NK-92 (cell line): Measurements from ENCODE around the gene CHN1.

Experiments used
- DNase-seq: peaks from one replicate; lab custom pipeline; 2025; ENCODE audit not compliant: unreplicated experiment; lab: John Stamatoyannopoulos, UW

CHN1 gene, protein sequence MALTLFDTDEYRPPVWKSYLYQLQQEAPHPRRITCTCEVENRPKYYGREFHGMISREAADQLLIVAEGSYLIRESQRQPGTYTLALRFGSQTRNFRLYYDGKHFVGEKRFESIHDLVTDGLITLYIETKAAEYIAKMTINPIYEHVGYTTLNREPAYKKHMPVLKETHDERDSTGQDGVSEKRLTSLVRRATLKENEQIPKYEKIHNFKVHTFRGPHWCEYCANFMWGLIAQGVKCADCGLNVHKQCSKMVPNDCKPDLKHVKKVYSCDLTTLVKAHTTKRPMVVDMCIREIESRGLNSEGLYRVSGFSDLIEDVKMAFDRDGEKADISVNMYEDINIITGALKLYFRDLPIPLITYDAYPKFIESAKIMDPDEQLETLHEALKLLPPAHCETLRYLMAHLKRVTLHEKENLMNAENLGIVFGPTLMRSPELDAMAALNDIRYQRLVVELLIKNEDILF

DNA sequence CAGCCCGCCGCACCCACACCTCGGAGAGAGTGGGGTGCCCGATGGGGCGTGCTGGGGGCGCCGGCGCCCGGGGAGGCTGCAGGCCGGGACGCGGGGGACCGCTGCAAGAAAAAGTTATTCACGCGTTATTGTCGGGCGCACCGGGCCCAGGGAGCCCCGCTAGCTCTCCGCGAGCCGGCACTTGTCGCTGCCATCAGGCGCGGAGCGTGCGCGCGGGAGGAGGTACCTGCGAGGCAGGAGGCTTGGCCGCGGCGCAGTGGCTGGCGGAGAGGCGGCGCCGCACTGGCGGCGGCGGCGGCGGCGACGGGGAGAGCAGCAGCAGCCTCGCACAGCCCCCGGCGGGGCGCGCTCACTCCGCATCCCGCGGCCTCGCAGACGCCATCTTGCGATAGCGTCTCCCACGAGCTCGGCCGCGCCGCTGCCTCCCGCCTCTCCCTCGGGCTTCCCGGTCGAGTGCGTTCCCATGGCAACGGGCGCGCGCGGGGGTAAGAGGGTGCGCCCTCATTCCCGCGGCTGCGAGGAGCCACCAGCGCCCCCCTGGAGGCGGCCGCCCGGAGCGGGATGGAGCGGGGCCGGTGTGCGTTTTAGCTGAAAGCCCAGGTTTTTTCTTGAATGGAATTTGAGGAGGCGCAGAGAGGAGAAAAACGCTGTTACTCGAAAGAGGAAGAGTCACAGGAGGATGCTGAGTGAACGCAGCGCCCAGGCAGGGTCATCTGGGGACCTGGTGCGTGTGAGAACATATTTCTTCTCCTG lies at the start of gene CHN1:
Gene CHN1, minus strand, starts transcription at position 402 of the 753 bp plus-strand sequence. CDS start 469 bp downstream, outside the sequence.
- DNase-seq = no peak

DNA sequence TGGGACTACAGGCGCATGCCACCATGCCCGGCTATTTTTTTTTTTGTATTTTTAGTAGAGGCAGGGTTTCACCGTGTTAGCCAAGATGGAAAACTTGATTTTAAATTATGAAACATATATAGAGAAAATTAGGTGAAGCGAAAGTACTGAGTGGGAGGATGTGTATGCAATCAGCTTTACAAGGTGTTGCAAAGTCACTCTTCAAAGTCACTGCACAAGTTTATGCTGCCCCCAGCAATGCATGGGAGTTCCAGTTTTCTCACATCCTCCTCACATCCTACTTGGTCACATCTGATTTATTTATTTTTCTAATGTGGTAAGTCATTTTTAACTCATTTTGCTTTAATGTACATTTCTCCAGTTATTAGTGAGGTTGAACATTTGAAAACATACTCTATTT lies 49.2 kb upstream of the CHN1 start:
- no peak for DNase-seq

DNA sequence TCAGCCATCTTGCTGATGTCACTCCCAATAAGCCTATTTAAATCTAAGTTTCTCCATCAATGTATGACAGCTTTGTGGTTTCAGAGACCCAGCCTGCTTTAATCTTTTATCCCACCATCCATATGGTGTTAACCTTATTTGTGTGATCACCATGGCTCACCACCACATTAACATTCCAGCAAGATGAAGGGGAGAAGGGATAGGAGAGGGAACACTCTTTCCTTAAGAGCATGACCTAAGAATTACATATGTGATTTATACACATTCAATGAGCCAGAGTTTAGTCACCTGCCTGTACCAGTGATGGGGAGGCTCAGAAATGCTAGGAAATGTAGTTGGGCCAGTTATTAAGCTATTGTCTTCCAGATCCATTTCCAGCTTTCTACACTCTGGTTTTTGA lies 44.5 kb upstream of the CHN1 start:
- DNase-seq = no peak

DNA sequence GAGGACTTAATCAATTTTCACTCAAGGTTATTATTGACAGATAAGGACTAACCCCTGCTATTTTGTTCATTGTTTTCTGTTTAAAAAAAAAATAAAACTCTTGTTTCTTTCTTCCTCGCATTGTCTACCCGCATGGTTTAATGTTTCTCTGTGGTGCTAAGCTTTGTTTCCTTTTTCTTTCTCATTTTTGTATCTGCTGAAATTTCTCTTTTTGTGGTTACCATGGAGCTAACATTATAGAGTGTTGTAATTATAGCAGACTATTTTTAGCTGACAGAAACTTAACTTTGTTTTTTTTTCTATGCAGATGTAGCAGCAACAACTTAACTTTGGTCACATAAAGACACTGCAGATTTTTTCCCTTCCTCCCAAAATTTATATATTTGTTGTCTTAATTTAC lies 43.1 kb upstream of the CHN1 start:
- DNase-seq = no peak

DNA sequence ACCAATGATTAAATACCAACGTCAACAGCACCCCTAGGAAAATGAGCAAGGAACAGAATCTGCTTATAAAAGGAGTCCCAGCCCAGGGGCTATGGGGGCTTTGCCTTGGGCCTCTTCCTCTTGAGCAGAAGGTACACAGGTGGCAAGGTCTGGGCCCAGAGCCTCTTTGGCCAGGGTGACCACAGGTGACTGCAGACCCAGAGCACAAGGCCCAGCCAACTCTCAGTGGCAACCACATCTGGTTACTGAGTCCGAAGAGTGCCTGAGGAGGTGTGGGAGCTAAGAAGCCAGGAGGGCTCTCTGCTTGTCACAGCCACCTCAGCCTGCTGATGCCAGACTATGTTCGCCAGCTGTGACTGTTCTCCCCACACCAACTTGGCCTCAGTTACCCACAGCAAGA lies 34.3 kb upstream of the CHN1 start:
- DNase-seq = no peak

DNA sequence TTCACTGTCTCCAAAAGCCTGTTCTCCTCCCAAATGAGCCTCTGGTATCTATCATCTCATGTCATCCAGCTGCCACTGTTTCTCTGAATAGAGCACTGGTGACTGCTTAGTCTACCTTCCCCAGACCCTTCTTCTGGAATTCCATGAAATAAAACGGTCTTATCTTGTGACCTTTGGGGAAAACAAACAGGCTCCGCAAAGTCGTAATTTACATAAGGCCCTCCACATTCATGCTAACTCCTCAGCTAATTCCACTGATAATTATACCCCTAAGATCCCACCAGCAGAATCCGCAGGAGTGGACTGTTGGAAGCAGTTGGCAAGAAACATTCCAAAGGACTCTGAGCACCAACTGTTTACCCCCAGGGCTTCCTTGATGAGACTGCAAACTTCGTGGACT lies 33.9 kb upstream of the CHN1 start:
- DNase-seq = no peak

DNA sequence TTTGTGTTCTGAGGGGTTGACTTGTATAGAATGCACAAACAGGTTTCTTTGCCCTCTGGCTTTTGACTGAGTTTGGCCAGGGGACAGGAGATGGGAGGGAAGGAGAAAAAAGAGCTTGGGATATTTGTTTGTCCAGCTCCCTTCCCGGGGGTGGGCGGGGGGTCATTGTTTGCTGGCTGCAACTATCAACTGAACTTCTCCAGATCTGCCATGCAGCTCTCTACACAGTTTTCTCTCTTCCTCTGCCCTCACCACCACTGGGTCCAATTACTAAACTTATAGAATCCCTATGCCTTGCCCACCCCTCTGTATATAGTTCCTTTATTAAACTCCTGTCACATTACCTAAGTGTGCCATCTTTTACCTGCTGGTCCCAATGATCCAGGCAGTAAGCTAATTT lies 32.8 kb upstream of the CHN1 start:
- no peak for DNase-seq

DNA sequence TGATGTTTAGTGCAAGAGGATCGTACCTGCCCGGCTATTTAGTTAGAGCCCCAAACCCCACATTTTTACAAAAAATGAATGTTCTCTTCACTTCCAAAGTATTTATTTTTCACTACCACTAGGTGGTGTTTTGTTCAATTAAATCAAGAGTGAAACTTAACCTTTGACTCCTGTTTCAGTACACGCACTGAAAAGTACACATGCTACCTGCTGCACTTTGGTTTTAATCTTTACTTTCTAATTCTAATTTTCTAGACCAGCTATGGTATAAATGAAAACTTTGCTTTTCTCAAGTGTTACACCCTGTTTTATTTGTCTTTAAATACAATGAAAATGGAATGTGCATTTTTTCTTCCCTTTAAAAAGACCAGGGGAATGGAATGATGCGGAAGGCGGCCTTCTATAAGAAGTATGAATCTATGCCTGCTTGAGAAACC lies 31.4 kb upstream of the CHN1 start:
- DNase-seq = no peak

DNA sequence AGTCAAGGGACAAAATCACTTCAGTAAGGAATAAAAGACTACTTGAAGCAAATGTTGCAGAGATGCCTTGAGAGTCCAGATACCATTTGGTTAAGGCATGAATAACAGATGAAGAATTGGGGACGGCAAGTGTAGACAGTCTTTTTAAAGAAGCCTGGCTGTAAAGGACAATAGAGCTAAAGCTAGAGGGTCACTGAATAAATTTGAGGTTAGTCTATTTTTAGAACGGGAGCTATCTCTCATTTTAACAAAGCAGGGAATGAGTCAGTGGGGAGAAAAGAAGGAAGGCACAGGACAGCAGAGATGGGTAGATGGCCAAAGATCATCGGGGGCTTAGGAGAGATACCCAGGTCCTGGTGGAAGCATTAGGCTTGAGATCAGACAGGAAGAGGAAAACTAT lies 30.6 kb upstream of the CHN1 start:
- DNase-seq = no peak

DNA sequence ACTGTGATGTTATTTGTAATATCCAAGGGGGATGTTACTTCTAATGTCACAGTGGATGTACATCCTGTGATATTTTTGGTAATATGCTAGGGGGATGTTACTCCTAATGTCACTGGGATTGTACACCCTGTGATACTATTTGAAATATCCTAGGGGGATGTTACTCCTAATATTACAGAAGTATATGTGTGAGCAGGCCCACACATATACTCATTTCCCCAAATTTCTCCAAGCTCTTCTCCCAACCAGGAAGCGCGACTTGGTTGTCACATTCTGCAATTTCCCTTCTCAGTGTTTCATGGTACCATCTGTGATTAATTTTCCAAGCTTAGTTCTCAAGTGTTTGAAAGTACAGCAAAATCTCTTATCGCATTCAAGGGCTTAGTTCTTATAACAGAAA lies 29.5 kb upstream of the CHN1 start:
- DNase-seq = no peak

DNA sequence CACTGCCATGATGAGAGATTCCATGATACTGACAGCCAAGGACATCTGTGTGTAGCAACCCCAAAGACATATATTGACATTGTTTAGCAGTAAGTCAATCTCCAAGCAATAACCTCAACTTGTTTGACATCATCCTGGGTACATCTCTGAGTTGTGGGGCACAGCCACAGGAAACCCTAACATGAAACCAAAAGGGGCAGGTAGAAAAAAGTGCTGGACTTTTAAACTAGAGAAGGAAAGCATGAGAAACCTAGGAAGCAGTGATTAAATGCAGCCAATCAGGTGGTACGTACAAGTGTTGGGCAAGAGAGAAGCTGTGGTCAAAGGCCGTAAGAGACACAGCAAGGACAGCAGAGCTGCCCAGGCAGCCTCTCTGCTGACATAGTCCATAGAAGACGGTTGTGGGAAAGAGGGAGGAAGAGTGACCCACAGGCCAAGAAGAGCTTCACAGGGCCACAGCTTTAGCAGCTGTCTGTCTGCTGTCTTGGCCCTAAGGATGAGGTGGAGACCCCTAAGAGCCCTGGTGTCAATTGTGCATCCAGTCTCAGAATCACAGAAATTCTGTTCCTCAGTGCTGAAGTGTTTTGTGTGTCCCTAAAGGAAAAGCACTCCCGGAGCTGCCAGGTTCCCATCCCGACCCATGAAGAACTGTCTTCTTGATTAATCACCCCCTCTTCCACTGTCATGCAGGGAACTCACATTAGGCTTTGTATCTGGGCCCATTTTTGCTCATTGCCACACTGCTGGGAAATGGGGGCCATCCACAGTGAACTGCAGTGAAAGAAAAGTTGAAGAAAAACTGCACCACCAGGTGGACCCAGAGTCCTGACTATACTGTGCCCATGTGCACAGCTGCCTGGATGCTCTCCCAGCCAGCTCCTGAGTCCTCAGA lies 25.4 kb upstream of the CHN1 start:
- no peak for DNase-seq

DNA sequence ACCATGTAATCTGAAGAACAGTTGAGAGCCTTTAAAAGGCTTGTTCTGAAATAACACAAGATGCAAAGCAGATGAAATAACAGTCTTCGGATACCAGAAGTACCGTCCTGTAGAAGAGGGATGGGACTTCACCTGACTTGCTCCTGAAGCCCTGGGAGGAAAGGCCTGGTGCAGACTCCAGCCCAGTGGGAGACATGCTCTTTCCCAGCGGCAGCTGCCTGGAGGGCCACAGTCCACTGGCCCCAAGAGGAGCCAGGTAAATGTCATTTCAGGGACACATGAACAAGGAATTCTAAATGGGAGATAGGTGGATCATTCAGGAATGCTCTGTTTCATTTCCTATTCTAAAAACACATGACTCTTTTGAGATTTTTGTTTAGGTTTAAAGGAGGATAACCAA lies 22.6 kb upstream of the CHN1 start:
- no peak for DNase-seq

DNA sequence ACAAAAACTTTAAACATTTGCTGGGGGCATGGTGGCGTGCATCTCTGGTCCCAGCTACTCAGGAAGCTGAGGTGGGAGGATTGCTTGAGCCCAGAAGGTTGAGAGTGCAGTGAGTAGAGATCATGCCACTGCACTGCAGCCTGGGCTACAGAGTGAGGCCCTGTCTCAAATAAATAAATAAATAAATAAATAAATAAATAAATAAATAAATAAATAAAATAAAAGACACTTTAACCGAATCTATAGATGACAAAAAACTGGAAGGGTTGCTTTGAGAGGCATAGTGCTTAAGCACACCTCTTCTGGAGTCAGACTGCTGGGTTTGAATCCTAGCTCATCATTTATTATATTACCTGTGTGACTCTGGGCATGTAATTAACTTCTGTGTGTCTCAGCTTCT lies 21.2 kb upstream of the CHN1 start:
- no peak for DNase-seq

DNA sequence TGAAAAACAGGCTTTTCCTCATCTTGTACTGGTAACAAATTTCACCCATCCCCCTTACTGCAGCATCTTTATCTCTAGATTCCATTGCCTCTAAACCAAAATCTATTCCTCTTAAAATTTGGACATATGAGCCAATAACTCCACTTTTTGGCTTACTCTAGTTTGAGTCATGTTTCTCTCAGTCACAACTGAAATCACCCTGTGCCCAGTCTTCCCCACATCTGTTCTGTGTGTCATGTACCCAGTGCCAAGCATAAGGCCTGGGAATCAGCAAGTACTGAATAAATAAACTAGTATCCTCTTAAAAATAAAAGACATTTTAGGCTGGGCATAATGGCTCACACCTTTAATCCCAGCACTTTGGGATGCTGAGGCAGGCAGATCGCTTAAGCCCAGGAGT lies 20.8 kb upstream of the CHN1 start:
- DNase-seq = no peak

DNA sequence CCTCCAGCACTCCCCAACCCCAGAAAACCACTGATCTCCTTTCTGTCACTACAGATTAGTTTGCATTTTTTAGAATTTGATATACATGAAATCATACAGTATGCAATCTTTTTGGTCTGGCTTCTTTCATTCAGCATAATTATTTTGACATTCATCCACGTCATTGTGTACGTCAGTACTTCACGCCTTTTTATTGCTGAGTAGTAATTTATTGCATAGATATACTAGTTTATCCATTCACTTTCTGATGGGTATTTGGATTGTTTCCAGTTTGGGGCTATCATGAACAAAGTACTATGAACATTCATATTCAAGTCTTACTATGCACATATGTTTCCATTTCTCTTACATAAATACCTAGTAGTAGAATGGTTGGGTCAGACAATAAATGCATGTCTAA lies 20.1 kb upstream of the CHN1 start:
- no peak for DNase-seq

DNA sequence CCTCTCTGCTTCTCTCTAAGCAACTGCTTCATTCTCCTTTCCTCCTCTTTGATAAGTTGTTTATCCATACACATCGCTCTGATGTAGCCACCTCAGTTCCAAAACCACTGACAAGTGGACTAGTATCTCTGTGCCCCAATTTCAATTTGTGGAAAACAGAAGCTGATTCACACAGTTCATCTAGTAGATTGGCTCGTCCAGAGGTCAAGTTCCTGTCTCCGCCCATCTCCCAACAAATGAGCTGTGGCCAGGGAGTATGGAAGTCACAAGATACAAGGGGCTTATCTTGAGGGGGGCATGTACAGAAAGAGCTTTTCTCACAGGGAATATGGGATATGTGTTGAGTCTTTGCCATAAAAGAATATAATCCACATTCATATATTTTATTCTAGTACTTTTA lies 17.7 kb upstream of the CHN1 start:
- no peak for DNase-seq

DNA sequence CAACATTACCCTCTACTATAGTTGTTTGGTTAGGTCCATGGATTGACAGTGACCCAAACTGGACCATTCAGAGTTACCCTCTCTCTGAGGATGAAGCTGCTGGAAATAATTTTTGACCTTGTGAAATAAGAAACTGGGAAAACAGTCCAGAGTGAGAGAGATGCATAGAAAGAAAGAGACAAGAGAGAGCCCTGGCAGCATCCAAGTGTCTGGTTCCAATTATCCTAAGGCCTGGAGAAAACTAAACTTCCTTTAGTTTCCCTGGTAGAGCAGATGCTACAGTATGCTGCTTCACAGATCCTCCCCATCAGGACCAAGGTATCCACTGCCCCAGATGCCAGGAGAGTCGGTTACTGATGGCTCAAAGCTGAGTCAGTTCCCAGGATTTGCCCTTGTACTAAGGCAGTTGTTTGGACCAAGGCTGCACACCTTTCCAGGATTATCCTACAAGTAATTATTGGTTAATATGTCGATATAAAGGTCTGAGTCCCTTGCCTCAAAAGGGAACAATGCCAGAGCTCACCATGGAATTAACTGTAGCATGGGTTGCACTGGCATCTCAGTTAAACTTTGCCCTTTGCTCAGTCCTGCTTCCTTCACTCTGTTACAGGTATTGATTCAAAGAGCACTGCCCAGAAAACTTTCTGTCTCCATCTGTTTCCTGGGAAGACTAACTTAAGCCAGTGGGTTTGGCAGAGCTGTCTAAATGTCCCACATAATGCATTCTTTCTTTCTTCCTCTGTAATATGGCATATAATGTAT lies 14.6 kb upstream of the CHN1 start:
- DNase-seq = no peak

DNA sequence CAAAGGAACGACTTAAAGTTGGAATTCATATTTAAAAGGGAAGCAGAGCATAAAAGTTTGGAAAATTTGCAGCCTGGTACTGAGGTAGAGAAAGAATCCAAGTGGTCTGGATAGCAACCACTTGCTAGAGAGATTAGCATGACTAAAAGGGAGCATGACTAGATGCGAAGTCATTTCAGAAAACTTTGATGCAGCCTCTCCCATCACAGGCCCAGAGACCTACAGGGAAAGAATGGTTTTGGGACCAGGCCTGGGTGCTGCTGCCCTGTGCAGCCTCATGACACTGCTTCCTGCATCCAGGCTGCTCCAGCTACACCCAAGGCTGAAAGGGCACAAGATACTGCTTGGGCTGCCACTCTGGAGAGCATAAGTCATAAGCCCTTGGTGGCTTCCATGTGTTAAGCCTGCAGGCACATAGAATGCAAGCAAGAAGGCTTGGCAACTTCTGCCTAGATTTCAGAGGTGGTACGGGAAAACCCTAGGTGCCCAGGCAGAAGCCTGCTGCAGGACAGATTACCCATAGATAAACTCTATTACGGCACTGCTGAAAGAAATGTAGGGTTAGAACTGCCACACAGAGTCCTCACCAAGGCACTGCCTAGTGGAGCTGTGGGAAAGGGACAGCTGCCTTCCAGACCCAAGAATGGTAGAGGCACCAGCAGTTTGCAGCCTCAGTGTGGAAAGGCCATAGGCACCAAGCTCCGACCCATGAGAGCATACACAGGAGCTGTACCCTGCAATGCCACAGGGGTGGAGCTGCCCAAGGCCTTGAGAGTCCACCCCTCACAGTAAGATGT lies 12.6 kb upstream of the CHN1 start:
- DNase-seq = no peak

DNA sequence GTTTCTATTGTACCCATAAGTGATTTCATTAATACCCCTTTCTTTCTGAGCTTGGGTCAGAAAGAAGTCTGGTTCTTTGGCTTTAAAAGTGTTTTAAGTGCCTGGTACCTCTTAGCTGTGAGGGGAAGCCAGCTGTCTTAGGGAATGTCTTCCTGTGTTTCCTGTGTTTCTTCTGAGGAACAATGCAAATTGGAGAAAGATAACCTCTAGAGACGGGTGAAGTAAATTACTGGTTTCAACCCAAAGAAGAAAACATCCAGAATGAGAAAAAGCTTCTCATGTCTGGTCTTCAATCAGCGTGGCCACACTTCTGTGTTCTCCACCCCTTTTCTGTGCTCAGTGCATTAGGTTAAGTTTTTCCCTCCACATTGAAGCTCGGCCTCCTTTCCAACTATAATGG lies 10.2 kb upstream of the CHN1 start:
- no peak for DNase-seq

DNA sequence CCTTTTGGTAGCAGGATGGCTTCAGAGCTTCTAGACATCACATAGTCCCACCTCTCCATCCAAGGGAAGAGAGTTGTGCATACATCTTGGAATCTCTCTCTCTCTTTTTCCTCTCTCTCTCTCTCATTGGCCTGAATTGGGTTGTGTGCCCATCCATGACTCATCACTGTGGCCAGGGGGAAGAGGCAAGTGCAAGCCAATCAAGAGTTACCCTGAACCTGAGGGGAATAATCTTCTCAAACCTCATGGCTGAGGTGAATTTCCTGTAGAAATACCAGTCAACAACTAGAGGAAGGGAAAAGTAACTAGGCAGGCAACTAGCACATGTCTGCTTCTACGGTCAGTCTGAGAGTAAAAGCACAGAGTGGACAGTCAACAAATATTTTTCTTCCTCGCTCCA lies 7.3 kb upstream of the CHN1 start:
- no peak for DNase-seq
